Activated CD4-positive, alpha-beta T cell treated with anti-CD3 and anti-CD28 coated beads, Interleukin-2, amount 10 ng/mL, durations not matched to agents 24 days and 14 days (primary cell): ENCODE results near the gene CASQ2. TPM values are rescaled to one million over a fixed set of nuclear protein-coding genes. Genes with fewer than 3 reads are reported as not detected.

Experiments
- total RNA-seq: library from RNA; stranded (reverse); gene quantifications from 2 replicates; pipeline ENCODE4 v1.2.3, GENCODE V29; 2022

CASQ2 gene
- total RNA-seq, 1 donor from 2014 or later, result not detected

Other genes starting within 250 kb of the CASQ2 start
- 7.6 and 7.8 TPM in 2 replicates for gene VANGL1, start 126.7 kb downstream of the CASQ2 start, total RNA-seq
- gene NHLH2, start 72.4 kb upstream of the CASQ2 start, total RNA-seq, result not detected in 2 replicates
- 0.23 and 0.36 TPM in 2 replicates for gene SLC22A15, start 207.8 kb upstream of the CASQ2 start, total RNA-seq